Keratinocyte (primary cell): ENCODE data around the gene FABP3. TPM values are rescaled to one million over a fixed set of nuclear protein-coding genes. Genes with fewer than 3 reads are reported as not detected.

Source experiments
- DNase-seq: peaks from one replicate; pipeline ENCODE4 v3.0.0-alpha.2; 2011; ENCODE audit warnings: low read depth, missing footprints, low spot score
- FAIRE-seq: peaks from 2 replicates; lab custom pipeline; 2011; peaks lifted over from hg19 to GRCh38; lab: Jason Lieb, UNC
- H2AFZ ChIP-seq: 2 replicates; pipeline ENCODE4 v1.6.0; 2012; ENCODE audit warnings: low read length, control low read depth, inconsistent platforms; ENCODE audit not compliant: control insufficient read depth
- H3K27ac ChIP-seq: 2 replicates; pipeline ENCODE4 v1.5.1; 2011; ENCODE audit warnings: low read length; ENCODE audit not compliant: control insufficient read depth, insufficient read depth
- H3K27me3 ChIP-seq: 3 replicates; pipeline ENCODE4 v1.6.0; 2011; ENCODE audit warnings: low read length; ENCODE audit not compliant: control insufficient read depth, insufficient read depth; ENCODE audit errors: extremely low read depth
- H3K36me3 ChIP-seq, 2 experiments: 2 replicates in 1 of 2; 3 replicates in 1 of 2; pipeline ENCODE4 v1.5.1; 2011; ENCODE audit warnings: low read length in 2 of 2, mild to moderate bottlenecking in 1 of 2; ENCODE audit not compliant: control insufficient read depth in 2 of 2, insufficient read depth in 2 of 2; ENCODE audit errors: extremely low read depth in 1 of 2
- H3K4me1 ChIP-seq: 3 replicates; pipeline ENCODE4 v1.5.1; 2011; ENCODE audit warnings: low read length; ENCODE audit not compliant: control insufficient read depth, insufficient read depth; ENCODE audit errors: extremely low read depth
- H3K4me2 ChIP-seq: 3 replicates; pipeline ENCODE4 v1.6.0; 2011; ENCODE audit warnings: low read depth, low read length; ENCODE audit not compliant: control insufficient read depth, insufficient read depth; ENCODE audit errors: extremely low read depth
- H3K4me3 ChIP-seq, 3 experiments: fragments of 200-600 bp in 1 of 3; sonication (generic) in 1 of 3; 2 replicates in 2 of 3; 3 replicates in 1 of 3; pipeline ENCODE4 v1.5.1; 2011 to 2016; ENCODE audit warnings: low read length in 3 of 3, mild to moderate bottlenecking in 3 of 3, control low read depth in 2 of 3, inconsistent platforms in 1 of 3, low read depth in 1 of 3, mixed read lengths in 1 of 3, mixed run types in 1 of 3, moderate library complexity in 1 of 3; ENCODE audit not compliant: control insufficient read depth in 2 of 3, insufficient read depth in 2 of 3; ENCODE audit errors: extremely low read depth in 1 of 3
- H3K79me2 ChIP-seq: 2 replicates; pipeline ENCODE4 v1.6.0; 2012; ENCODE audit warnings: low read length; ENCODE audit not compliant: control insufficient read depth, insufficient read depth
- H3K9ac ChIP-seq: 3 replicates; pipeline ENCODE4 v1.6.0; 2011; ENCODE audit warnings: low read length; ENCODE audit not compliant: control insufficient read depth, insufficient read depth; ENCODE audit errors: extremely low read depth
- H3K9me1 ChIP-seq: 3 replicates; pipeline ENCODE4 v1.6.0; 2011; ENCODE audit warnings: low read length; ENCODE audit not compliant: control insufficient read depth, insufficient read depth; ENCODE audit errors: extremely low read depth
- H3K9me3 ChIP-seq: 2 replicates; pipeline ENCODE4 v1.5.1; 2012; ENCODE audit warnings: low read depth, low read length; ENCODE audit not compliant: control insufficient read depth
- H4K20me1 ChIP-seq: 3 replicates; pipeline ENCODE4 v1.6.0; 2011; ENCODE audit warnings: low read length; ENCODE audit not compliant: control insufficient read depth, insufficient read depth; ENCODE audit errors: extremely low read depth
- EZH2 ChIP-seq: IDR thresholded peaks from one replicate; pipeline ENCODE4 v1.6.1; 2012; ENCODE audit warnings: inconsistent platforms, mild to moderate bottlenecking, low read length, moderate library complexity
- dilution Hi-C: fragments of 300-500 bp; cut with MboI; formaldehyde crosslinking; loops from one replicate; pipeline ENCODE4 v1.7.0; 2020; ENCODE audit warnings: low sequenced_read_pairs; ENCODE audit not compliant: extremely low pct_ligation_motif_present
- polyA plus RNA-seq, 5 experiments: library from polyadenylated mRNA; depleted of rRNA in 3 of 5; stranded (reverse) in 3 of 5; stranded (forward) in 1 of 5; unstranded in 1 of 5; fragments of >200 nt; gene quantifications; 1 replicate in 1 of 5; 2 replicates in 3 of 5; 3 replicates in 1 of 5; pipeline versions ENCODE4 v1.2.1 to v1.2.3, GENCODE V29; 2011 to 2012; ENCODE audit warnings: missing spikeins in 2 of 5, low read depth in 1 of 5, low replicate concordance in 1 of 5
- TF ChIP-seq, protein P1 (sequence below), 3 experiments: IDR thresholded peaks in 1 of 3; conservative IDR thresholded peaks in 1 of 3; optimal IDR thresholded peaks in 1 of 3; 2 replicates in 2 of 3; 3 replicates in 1 of 3; pipeline versions ENCODE3 to v1.5.1; 2011; ENCODE audit warnings: low read length in 3 of 3, mild to moderate bottlenecking in 3 of 3, moderate library complexity in 2 of 3, control low read depth in 1 of 3, inconsistent platforms in 1 of 3; ENCODE audit not compliant: insufficient read depth in 2 of 3; ENCODE audit errors: extremely low read depth in 1 of 3

The FABP3 gene
- polyA plus RNA-seq, 1 donor (not counting 4 experiments of a cell fraction or from before 2014, with no cell fraction given), result 0.59 TPM

DNA sequence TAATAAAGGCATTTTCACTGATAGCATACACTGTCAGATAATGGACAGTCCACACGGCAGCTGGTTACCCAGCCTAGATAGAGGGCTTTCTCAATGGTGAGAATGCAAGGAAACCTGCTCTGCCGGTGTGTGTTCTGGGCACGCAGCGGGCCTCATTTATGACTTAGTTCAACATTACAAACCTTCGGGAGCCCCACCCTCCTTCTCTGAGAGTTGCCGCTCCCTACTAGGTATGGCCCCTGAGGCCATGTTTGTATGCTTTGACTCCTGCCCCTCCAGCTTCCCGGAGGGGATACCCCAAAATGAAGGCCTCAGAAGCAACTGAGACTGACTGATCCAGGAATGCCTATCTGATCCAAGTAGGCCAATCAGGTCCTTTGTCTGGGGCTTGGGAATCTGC lies 17.2 kb upstream of the FABP3 start:
- H3K27ac ChIP-seq, result peak overlapping the region; percentile 0
- peak; percentile 51 for FAIRE-seq

DNA sequence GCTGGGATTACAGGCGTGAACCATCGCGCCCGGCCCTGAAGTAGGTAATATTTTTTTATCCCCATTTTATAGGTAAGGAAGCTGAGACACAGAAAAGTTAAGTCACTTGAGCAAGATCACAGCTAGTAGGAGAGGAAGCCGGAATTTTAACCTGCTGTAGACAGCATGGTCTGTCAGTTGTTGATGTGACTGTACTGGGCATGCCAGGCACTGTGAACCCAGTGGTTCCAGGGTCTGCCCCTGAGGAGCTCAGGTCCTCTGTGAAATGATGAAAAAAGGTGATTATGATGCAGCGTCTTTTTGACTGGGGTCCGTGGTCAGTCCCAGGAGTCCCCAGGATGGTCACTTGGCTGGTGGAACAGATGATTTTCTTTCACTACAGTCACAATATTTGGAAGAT lies 16.7 kb upstream of the FABP3 start:
- peak overlapping the region; percentile 33 for H3K27ac ChIP-seq
- dilution Hi-C loops, result no loop called here

More for the DNA sequence above, 17.2 kb upstream of the FABP3 start:
- Histone ChIP-seq H4K20me1 (no peaks in the 10 kb centered on the region), H3K79me2 (no peaks in the 10 kb centered on the region), H3K4me2 (peak overlapping the region; percentile 45), H3K36me3 (no peaks in the 10 kb centered on the region), H3K27me3 (no peaks in the 10 kb centered on the region), H3K9me1 (no peaks in the 10 kb centered on the region), H2AFZ (no peak overlapping the region), H3K4me3 (no peak overlapping the region), H3K9me3 (no peaks in the 10 kb centered on the region), H3K9ac (no peak overlapping the region), H3K4me1 (peaks cover 21% of the 10 kb centered on the region)
- TF ChIP-seq EZH2, result no peak
- TF ChIP-seq, protein P1, sequence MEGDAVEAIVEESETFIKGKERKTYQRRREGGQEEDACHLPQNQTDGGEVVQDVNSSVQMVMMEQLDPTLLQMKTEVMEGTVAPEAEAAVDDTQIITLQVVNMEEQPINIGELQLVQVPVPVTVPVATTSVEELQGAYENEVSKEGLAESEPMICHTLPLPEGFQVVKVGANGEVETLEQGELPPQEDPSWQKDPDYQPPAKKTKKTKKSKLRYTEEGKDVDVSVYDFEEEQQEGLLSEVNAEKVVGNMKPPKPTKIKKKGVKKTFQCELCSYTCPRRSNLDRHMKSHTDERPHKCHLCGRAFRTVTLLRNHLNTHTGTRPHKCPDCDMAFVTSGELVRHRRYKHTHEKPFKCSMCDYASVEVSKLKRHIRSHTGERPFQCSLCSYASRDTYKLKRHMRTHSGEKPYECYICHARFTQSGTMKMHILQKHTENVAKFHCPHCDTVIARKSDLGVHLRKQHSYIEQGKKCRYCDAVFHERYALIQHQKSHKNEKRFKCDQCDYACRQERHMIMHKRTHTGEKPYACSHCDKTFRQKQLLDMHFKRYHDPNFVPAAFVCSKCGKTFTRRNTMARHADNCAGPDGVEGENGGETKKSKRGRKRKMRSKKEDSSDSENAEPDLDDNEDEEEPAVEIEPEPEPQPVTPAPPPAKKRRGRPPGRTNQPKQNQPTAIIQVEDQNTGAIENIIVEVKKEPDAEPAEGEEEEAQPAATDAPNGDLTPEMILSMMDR (optimal IDR thresholded peaks at IDR 0.05 in 1 of 3, IDR thresholded peaks at IDR 0.05 in 1 of 3, conservative IDR thresholded peaks at IDR 0.05 in 1 of 3; ENCODE audit: extremely low read depth in 1 of 3, insufficient read depth in 2 of 3, low read length in 3 of 3), result no peak
- dilution Hi-C loops, result no loop called here
- peak; percentile 77 for DNase-seq

More for the DNA sequence above, 16.7 kb upstream of the FABP3 start:
- Histone ChIP-seq H3K9me1 (no peaks in the 10 kb centered on the region), H3K79me2 (no peaks in the 10 kb centered on the region), H3K4me3 (no peak overlapping the region), H3K4me1 (peaks cover 17% of the 10 kb centered on the region), H2AFZ (peak overlapping the region; percentile 1), H3K9ac (no peak overlapping the region), H3K4me2 (peak overlapping the region; percentile 45), H3K27me3 (no peaks in the 10 kb centered on the region), H3K36me3 (no peaks in the 10 kb centered on the region), H4K20me1 (no peaks in the 10 kb centered on the region), H3K9me3 (no peaks in the 10 kb centered on the region)
- TF ChIP-seq EZH2, result no peak
- TF ChIP-seq, protein P1 (optimal IDR thresholded peaks at IDR 0.05 in 1 of 3, IDR thresholded peaks at IDR 0.05 in 1 of 3, conservative IDR thresholded peaks at IDR 0.05 in 1 of 3; ENCODE audit: extremely low read depth in 1 of 3, insufficient read depth in 2 of 3, low read length in 3 of 3), result no peak
- DNase-seq (no peak), FAIRE-seq (no peak)
